ENCODE measurements around the gene PLPP4.

PLPP4 gene

GRCh38 chr10:120505056-120505455 lies 48.0 kb downstream of the PLPP4 start:
- H3K4me1 ChIP-seq (ENCODE audit: control insufficient read depth in 1 of 2, insufficient read depth in 1 of 2, low read depth in 1 of 2, low read length in 1 of 2): no peaks in the 10 kb centered on the region
- H3K27ac ChIP-seq: no peak overlapping the region
- no peaks in the 10 kb centered on the region for H3K36me3 ChIP-seq
- no peaks in the 10 kb centered on the region for H3K9me3 ChIP-seq
- H3K27me3 ChIP-seq: no peaks in the 10 kb centered on the region
- TF ChIP-seq CTCF (IDR thresholded peaks at IDR 0.05): no peak
- H3K4me3 ChIP-seq (ENCODE audit: low read depth in 1 of 2, low read length in 1 of 2): no peak overlapping the region

- no peak for TF ChIP-seq CTCF (IDR thresholded peaks at IDR 0.05)
- Histone ChIP-seq H3K9me3 (no peaks in the 10 kb centered on the region), H3K4me1 (ENCODE audit: control insufficient read depth in 1 of 2, insufficient read depth in 1 of 2, low read depth in 1 of 2, low read length in 1 of 2) (no peaks in the 10 kb centered on the region), H3K4me3 (ENCODE audit: low read depth in 1 of 2, low read length in 1 of 2) (no peak overlapping the region), H3K27me3 (no peaks in the 10 kb centered on the region), H3K27ac (no peak overlapping the region), H3K36me3 (no peaks in the 10 kb centered on the region)
Observed at GRCh38 chr10:120505866-120506265, 48.8 kb downstream of the PLPP4 start.

- no peaks in the 10 kb centered on the region for H3K27me3 ChIP-seq
- no peaks in the 10 kb centered on the region for H3K4me1 ChIP-seq (ENCODE audit: control insufficient read depth in 1 of 2, insufficient read depth in 1 of 2, low read depth in 1 of 2, low read length in 1 of 2)
- no peak overlapping the region for H3K27ac ChIP-seq
- no peaks in the 10 kb centered on the region for H3K36me3 ChIP-seq
- H3K4me3 ChIP-seq (ENCODE audit: low read depth in 1 of 2, low read length in 1 of 2): no peak overlapping the region
- no peak for TF ChIP-seq CTCF (IDR thresholded peaks at IDR 0.05)
- H3K9me3 ChIP-seq: no peaks in the 10 kb centered on the region
Observed at GRCh38 chr10:120506674-120507073, 49.6 kb downstream of the PLPP4 start.

GRCh38 chr10:120507175-120507574 lies 50.1 kb downstream of the PLPP4 start:
- TF ChIP-seq CTCF (IDR thresholded peaks at IDR 0.05): no peak
- Histone ChIP-seq H3K4me1 (ENCODE audit: control insufficient read depth in 1 of 2, insufficient read depth in 1 of 2, low read depth in 1 of 2, low read length in 1 of 2) (no peaks in the 10 kb centered on the region), H3K27ac (no peak overlapping the region), H3K9me3 (no peaks in the 10 kb centered on the region), H3K36me3 (no peaks in the 10 kb centered on the region), H3K27me3 (no peaks in the 10 kb centered on the region), H3K4me3 (ENCODE audit: low read depth in 1 of 2, low read length in 1 of 2) (no peak overlapping the region)

GRCh38 chr10:120507651-120508050 lies 50.6 kb downstream of the PLPP4 start:
- H3K27me3 ChIP-seq: no peaks in the 10 kb centered on the region
- no peak overlapping the region for H3K4me3 ChIP-seq (ENCODE audit: low read depth in 1 of 2, low read length in 1 of 2)
- H3K4me1 ChIP-seq (ENCODE audit: control insufficient read depth in 1 of 2, insufficient read depth in 1 of 2, low read depth in 1 of 2, low read length in 1 of 2): no peaks in the 10 kb centered on the region
- no peaks in the 10 kb centered on the region for H3K9me3 ChIP-seq
- H3K36me3 ChIP-seq: no peaks in the 10 kb centered on the region
- no peak overlapping the region for H3K27ac ChIP-seq
- TF ChIP-seq CTCF (IDR thresholded peaks at IDR 0.05): no peak

- no peaks in the 10 kb centered on the region for H3K36me3 ChIP-seq
- no peak overlapping the region for H3K4me3 ChIP-seq (ENCODE audit: low read depth in 1 of 2, low read length in 1 of 2)
- H3K4me1 ChIP-seq (ENCODE audit: control insufficient read depth in 1 of 2, insufficient read depth in 1 of 2, low read depth in 1 of 2, low read length in 1 of 2): no peaks in the 10 kb centered on the region
- H3K9me3 ChIP-seq: no peaks in the 10 kb centered on the region
- no peak for TF ChIP-seq CTCF (IDR thresholded peaks at IDR 0.05)
- no peaks in the 10 kb centered on the region for H3K27me3 ChIP-seq
- H3K27ac ChIP-seq: no peak overlapping the region
Observed at GRCh38 chr10:120508393-120508792, 51.4 kb downstream of the PLPP4 start.
